Measurements from ENCODE around the gene C9orf50. TPM values are rescaled to one million over a fixed set of nuclear protein-coding genes. Genes with fewer than 3 reads are reported as not detected.
A peak's percentile ranks its signal among the peaks of the same experiment; 100 is the strongest.
"Not testable (repeated sequence)": the region's sequence is repeated elsewhere in the genome, so short reads cannot be mapped to it uniquely, and the experiment has no call there.

C9orf50 gene
- total RNA-seq, 4 donors from 2014 or later: 0.64 TPM; not detected in 3

DNA sequence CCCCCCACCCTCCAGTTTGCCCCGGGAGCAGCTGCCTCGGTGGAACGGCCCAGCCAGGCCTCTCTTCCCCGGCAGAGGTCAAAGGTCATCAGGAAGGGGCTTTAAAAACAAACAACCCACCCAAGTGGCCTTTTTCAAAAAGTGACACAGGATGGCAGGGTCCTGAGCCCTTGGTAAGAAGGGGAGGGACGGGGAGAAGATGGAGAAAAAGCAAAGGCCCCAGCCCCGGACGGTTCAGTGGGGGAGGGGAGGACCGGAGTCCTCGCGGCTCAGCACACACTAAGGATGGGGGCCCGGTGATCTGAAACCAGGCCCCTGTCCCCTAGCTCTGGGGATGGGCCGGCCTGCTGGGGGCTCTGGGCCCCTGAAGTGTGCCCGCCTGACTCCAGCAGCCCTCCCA, 45.7 kb upstream of the C9orf50 start:
- H3K4me1 ChIP-seq: peaks cover 44% of the 10 kb centered on the region
- no peaks in the 10 kb centered on the region for H3K36me3 ChIP-seq
- peak overlapping the region; percentile 58 for H3K4me3 ChIP-seq
- peak overlapping the region; percentile 59 for H3K27ac ChIP-seq
- 12% methylated on average over 6 of the region's 13 CpGs for whole genome bisulfite sequencing
- TF ChIP-seq, protein P1, sequence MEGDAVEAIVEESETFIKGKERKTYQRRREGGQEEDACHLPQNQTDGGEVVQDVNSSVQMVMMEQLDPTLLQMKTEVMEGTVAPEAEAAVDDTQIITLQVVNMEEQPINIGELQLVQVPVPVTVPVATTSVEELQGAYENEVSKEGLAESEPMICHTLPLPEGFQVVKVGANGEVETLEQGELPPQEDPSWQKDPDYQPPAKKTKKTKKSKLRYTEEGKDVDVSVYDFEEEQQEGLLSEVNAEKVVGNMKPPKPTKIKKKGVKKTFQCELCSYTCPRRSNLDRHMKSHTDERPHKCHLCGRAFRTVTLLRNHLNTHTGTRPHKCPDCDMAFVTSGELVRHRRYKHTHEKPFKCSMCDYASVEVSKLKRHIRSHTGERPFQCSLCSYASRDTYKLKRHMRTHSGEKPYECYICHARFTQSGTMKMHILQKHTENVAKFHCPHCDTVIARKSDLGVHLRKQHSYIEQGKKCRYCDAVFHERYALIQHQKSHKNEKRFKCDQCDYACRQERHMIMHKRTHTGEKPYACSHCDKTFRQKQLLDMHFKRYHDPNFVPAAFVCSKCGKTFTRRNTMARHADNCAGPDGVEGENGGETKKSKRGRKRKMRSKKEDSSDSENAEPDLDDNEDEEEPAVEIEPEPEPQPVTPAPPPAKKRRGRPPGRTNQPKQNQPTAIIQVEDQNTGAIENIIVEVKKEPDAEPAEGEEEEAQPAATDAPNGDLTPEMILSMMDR (IDR thresholded peaks at IDR 0.05): no peak
- TF ChIP-seq POLR2A (IDR thresholded peaks at IDR 0.05) (no peak), EP300 (IDR thresholded peaks at IDR 0.05) (no peak), POLR2AphosphoS5 (IDR thresholded peaks at IDR 0.05) (no peak)
- H3K9me3 ChIP-seq: no peaks in the 10 kb centered on the region
- H3K27me3 ChIP-seq: peaks cover 14% of the 10 kb centered on the region
- DNase-seq (ENCODE audit: low spot score in 2 of 2): no peak

DNA sequence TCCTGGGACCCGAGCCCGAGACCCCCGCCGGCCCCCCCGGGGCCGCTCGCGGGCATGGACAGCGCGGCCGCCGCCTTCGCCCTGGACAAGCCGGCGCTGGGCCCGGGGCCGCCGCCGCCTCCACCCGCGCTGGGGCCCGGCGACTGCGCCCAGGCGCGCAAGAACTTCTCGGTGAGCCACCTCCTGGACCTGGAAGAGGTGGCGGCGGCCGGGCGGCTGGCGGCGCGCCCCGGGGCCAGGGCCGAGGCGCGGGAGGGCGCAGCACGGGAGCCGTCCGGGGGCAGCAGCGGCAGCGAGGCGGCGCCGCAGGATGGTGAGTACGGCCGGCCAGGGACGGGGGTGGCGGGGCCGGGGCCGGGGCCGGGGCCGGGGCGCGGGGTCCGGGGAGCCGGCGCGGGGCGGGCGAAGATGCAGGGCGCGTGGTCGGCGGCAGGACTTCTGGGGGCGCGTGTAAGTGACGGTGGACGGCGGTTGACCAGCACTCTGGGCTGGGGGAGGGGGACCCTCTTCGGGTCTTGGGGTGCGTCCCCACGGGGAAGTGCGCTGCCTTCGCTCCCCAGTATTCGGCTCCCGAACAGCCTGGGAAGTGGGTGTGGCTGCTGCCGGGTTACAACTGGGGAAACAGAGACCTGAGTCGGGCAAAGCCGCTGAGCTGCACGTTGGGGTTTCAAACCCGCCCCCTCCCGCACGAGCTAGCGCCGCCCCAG, 45.1 kb upstream of the C9orf50 start:
- Histone ChIP-seq H3K27me3 (peaks cover 14% of the 10 kb centered on the region), H3K27ac (peak overlapping the region; percentile 59), H3K4me3 (peak overlapping the region; percentile 58), H3K9me3 (no peaks in the 10 kb centered on the region), H3K36me3 (no peaks in the 10 kb centered on the region), H3K4me1 (peaks cover 38% of the 10 kb centered on the region)
- 4% methylated on average over 11 of the region's 88 CpGs for WGBS
- TF ChIP-seq POLR2AphosphoS5 (IDR thresholded peaks at IDR 0.05) (no peak), EP300 (IDR thresholded peaks at IDR 0.05) (no peak), POLR2A (IDR thresholded peaks at IDR 0.05) (peak in 1 of 2 donors; percentile 8)
- DNase-seq (ENCODE audit: low spot score in 2 of 2): no peak

DNA sequence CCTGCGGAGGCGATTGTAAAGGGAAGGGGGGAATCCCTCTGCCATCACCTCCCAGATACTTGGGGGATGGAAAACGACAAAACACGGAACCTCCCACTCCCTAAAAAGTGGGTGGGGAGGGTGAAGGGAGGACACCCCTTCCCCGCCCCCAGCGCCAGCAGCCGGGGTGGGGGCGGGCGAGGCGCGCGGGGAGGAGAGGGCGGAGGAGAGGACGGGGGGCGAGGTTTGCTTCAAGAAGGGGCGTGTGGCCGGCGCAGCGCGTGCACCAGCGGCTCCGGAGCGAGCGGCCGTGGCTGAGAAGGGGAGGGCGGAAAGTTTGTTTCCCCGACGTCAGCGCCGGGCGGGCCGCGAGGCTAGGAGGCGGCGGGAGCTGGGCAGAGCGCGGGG, 44.5 kb upstream of the C9orf50 start, which contains the start of gene PRRX2:
PRRX2 (plus strand) TSS at position 259 of the 387 bp plus-strand sequence. CDS start 221 bp downstream, outside the sequence.
- Histone ChIP-seq H3K4me3 (peak within 1 kb of the TSS; percentile 58), H3K27me3 (peaks cover 14% of the 10 kb centered on the region), H3K27ac (peak within 1 kb of the TSS; percentile 68), H3K36me3 (no peaks in the 10 kb centered on the region), H3K9me3 (no peaks in the 10 kb centered on the region), H3K4me1 (peaks cover 36% of the 10 kb centered on the region)
- DNase-seq (ENCODE audit: low spot score in 2 of 2): peak in 1 of 2 donors; percentile 87
- TF ChIP-seq POLR2A (IDR thresholded peaks at IDR 0.05) (no peak), POLR2AphosphoS5 (IDR thresholded peaks at IDR 0.05) (no peak), EP300 (IDR thresholded peaks at IDR 0.05) (no peak)
- TF ChIP-seq, protein P1 (IDR thresholded peaks at IDR 0.05): no peak
- 2% methylated on average over 20 of the region's 37 CpGs for WGBS

DNA sequence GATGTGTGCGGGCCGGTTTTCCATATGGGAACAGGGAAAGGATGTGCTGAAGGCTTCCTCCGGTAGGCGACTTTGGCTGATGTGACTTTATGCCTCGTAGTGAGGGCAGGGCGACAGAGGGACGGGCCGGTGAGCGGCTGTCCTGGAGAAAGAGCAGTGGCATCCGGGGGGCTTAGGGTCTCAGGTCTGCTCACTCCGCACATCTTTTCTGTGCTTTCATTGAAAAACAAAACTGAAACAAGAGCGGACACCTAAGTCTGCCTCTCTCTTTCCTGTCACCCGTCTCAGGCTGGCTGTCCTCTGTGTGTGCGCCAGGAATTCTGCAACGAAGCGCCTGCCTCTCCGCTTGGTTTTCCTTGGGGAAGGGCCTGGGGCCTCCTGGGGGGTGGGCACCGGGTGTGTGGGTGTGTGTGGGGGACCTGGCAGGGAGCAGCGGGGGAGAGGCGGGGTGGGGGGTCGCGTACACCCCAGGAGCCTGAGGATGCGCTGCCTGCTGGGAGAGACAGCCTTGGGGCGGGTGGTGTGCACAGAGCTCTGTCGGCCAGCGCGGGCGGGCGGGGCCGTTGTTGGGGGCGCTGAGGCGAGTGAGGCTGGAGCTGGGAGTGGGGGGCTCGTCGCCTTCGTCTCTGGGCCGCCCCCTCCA, 44.0 kb upstream of the C9orf50 start:
- no peak for DNase-seq (ENCODE audit: low spot score in 2 of 2)
- Histone ChIP-seq H3K27me3 (peaks cover 14% of the 10 kb centered on the region), H3K36me3 (no peaks in the 10 kb centered on the region), H3K9me3 (no peaks in the 10 kb centered on the region), H3K4me1 (peaks cover 36% of the 10 kb centered on the region), H3K4me3 (peak overlapping the region; percentile 58), H3K27ac (peak overlapping the region; percentile 68)
- TF ChIP-seq EP300 (IDR thresholded peaks at IDR 0.05) (no peak), POLR2AphosphoS5 (IDR thresholded peaks at IDR 0.05) (no peak), POLR2A (IDR thresholded peaks at IDR 0.05) (no peak)
- TF ChIP-seq, protein P1 (IDR thresholded peaks at IDR 0.05): no peak
- WGBS: 43% methylated on average over 12 of the region's 36 CpGs

DNA sequence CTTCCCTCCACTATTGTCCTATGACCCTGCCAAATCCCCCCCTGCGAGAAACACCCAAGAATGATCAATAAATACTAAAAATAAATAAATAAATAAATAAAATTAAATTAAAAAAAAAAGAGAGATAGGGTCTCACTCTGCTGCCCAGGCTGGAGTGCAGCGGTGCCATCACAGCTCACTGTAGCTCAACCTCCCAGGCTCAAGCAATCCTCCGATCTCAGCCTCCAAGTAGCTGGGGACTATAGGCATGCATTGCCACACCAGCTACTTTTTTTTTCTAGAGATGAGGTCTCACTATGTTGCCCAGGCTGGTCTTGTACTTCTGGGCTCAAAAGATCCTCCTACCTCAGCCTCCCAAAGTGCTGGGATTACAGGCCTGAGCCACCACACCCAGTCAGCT, 41.3 kb upstream of the C9orf50 start:
- not testable (repeated sequence) for H3K36me3 ChIP-seq; H3K9me3 ChIP-seq; H3K27ac ChIP-seq; H3K4me3 ChIP-seq; DNase-seq (ENCODE audit: low spot score in 2 of 2)
- WGBS: 76% methylated on average over 3 of the region's 3 CpGs
- H3K27me3 ChIP-seq: peaks cover 14% of the 10 kb centered on the region
- H3K4me1 ChIP-seq: peaks cover 20% of the 10 kb centered on the region

DNA sequence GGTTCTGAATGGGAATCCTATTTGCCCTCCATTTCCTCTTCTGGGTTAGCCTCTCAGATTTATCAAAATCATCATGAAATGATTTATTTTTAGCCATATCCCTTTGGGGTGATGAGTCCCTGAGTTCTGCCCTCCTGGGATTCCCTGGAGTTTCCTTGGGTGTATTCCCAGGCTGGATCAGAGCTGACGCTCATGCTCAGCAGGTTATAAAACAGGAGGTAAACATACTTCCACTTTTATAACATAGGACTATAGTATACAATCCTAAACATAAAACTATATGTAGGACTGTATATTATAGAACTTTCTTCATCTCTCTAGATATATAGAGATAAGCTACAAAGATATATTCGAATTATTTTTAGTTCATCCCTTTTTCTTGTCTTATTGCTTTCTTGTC, 40.1 kb upstream of the C9orf50 start:
- H3K4me1 ChIP-seq: peaks cover 8% of the 10 kb centered on the region
- no peaks in the 10 kb centered on the region for H3K9me3 ChIP-seq
- H3K4me3 ChIP-seq: no peak overlapping the region
- no peak overlapping the region for H3K27ac ChIP-seq
- H3K36me3 ChIP-seq: no peaks in the 10 kb centered on the region
- WGBS: 55% methylated on average over 2 of the region's 2 CpGs
- DNase-seq (ENCODE audit: low spot score in 2 of 2): no peak
- peaks cover 10% of the 10 kb centered on the region for H3K27me3 ChIP-seq
- TF ChIP-seq EP300 (IDR thresholded peaks at IDR 0.05) (no peak), POLR2AphosphoS5 (IDR thresholded peaks at IDR 0.05) (no peak), POLR2A (IDR thresholded peaks at IDR 0.05) (no peak)
- TF ChIP-seq, protein P1 (IDR thresholded peaks at IDR 0.05): no peak
